Right atrium auricular region (tissue), 2 donors: Measurements from ENCODE around the gene CLK3. TPM values are rescaled to one million over a fixed set of nuclear protein-coding genes. Genes with fewer than 3 reads are reported as not detected.

Experiments used
- DNase-seq: peaks from one replicate; pipeline ENCODE4 v3.0.0-alpha.2; 2019; ENCODE audit warnings: low spot score
- H3K27ac ChIP-seq, 2 donors: fragments of 200-600 bp; sonication (generic); 1 replicate in 1 of 2; 2 replicates in 1 of 2; pipeline ENCODE4 v1.5.1; 2016 to 2019
- H3K27me3 ChIP-seq, 2 donors: fragments of 200-600 bp; sonication (generic); one replicate each; pipeline versions ENCODE4 v1.5.1 to v1.6.0; 2017 to 2019
- H3K36me3 ChIP-seq: fragments of 200-600 bp; sonication (generic); one replicate; pipeline ENCODE4 v1.5.1; 2016
- H3K4me1 ChIP-seq, 2 donors: fragments of 200-600 bp; sonication (generic); one replicate each; pipeline versions ENCODE4 v1.5.1 to v1.6.0; 2017 to 2019
- H3K4me3 ChIP-seq, 2 donors: fragments of 200-600 bp; sonication (generic); 1 replicate in 1 of 2; 2 replicates in 1 of 2; pipeline ENCODE4 v1.5.1; 2017 to 2019; ENCODE audit warnings: mild to moderate bottlenecking in 1 of 2, moderate library complexity in 1 of 2
- H3K9me3 ChIP-seq, 2 donors: fragments of 200-600 bp; sonication (generic); one replicate each; pipeline ENCODE4 v1.5.1; 2019
- total RNA-seq, 2 donors: library from RNA; depleted of rRNA; stranded (reverse); fragments of >200 nt; gene quantifications; one replicate each; pipeline ENCODE4 v1.1.0, GENCODE V29; 2016
- TF ChIP-seq, protein P1 (sequence below), 2 donors: fragments of 200-600 bp; sonication (generic); IDR thresholded peaks; one replicate each; pipeline ENCODE4 v1.5.1; 2019; ENCODE audit warnings: antibody characterized with exemption in 2 of 2

CLK3 gene
- total RNA-seq, 2 donors from 2014 or later = 52.8 to 59.2 TPM

DNA sequence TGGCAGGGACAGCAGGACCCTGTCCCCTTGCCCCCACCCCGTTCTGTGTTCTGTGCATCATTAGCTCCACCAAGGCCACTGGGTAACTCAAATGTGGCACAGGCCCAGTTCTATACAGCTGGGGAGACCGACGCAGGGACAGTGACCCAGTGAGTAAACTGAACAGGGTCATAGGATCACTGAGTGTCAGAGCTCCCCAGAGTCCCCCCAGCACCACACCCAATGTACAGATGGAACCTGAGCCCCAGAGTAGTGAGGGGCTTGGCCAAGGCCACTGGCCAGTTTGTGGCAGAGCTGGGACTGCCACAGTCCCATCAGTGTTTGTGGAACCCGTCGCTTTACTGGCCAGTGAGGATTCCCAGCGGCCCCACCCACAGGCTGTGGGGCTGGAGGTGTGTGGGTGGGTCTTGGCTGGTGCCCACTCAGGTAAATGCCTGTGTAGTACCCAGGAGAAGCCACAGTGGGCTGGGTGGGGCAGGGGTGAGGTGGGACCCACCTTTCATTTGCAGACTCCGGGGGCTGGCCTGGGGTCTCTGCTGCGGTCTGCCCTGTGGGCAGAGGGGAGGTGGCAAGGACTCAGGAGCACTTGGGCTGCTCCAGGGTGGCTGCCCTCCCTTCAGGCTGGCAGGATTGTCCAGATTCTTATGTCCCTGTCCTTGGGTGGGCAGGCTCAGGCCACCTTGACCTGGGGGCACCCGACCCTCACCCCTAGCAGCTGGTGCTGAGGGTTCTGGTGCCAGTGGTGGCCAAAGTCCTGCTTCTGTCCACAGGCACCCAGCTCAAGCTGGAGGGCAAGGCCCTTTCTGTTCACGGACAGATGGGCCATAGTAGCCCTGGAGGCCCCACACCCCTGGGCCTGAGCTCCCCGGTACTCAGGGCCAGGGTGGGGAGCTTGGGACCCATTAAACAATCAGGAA lies 11.6 kb upstream of the CLK3 start:
- no peaks in the 10 kb centered on the region for H3K9me3 ChIP-seq
- no peak overlapping the region for H3K4me3 ChIP-seq
- no peaks in the 10 kb centered on the region for H3K27me3 ChIP-seq
- TF ChIP-seq, protein P1, sequence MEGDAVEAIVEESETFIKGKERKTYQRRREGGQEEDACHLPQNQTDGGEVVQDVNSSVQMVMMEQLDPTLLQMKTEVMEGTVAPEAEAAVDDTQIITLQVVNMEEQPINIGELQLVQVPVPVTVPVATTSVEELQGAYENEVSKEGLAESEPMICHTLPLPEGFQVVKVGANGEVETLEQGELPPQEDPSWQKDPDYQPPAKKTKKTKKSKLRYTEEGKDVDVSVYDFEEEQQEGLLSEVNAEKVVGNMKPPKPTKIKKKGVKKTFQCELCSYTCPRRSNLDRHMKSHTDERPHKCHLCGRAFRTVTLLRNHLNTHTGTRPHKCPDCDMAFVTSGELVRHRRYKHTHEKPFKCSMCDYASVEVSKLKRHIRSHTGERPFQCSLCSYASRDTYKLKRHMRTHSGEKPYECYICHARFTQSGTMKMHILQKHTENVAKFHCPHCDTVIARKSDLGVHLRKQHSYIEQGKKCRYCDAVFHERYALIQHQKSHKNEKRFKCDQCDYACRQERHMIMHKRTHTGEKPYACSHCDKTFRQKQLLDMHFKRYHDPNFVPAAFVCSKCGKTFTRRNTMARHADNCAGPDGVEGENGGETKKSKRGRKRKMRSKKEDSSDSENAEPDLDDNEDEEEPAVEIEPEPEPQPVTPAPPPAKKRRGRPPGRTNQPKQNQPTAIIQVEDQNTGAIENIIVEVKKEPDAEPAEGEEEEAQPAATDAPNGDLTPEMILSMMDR (IDR thresholded peaks at IDR 0.05) = no peak
- no peak for DNase-seq
- peaks cover 0 to 15% of the 10 kb centered on the region in 2 donors for H3K4me1 ChIP-seq
- no peak overlapping the region for H3K27ac ChIP-seq
- H3K36me3 ChIP-seq = no peaks in the 10 kb centered on the region

DNA sequence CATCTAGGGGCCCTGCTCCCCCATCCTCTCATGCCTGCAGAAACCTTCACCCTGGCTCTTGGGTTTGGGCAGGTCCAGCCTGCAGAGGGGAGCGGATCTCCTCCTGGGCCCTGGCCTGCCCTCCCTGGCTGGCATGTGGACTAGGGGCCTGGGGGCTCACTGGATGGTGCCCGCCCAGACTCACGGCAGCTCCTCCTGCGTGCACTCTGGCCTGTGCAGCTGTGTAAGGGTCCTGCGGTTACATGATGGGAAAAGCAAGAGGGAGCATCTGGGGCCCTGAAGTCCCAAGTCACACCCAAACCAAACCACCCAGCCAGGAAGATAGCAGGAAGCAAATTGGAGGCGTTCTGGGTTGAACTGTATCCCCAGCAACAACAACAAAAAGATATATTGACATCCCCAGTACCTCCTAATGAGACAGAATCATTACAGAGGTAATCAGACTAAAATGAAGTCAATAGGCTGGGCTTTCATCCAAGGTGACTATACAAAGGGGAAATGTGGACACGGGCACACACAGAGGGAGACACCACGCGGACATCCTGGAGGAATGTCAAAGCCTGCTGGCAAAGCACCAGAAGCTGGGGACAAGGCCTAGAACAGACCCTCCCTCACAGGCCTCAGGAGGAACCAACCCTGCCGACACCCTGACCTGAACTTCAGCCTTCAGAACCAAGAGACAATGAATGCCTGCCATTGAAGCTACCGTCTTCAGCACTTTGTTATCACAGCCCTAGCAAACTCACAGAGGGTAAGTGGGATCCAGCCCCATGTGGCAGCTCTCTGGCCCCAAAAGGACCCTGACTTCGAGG lies 10.4 kb upstream of the CLK3 start:
- Histone ChIP-seq H3K9me3 (no peaks in the 10 kb centered on the region), H3K27me3 (no peaks in the 10 kb centered on the region), H3K27ac (no peak overlapping the region), H3K36me3 (no peaks in the 10 kb centered on the region), H3K4me3 (no peak overlapping the region), H3K4me1 (peaks cover 0 to 7% of the 10 kb centered on the region in 2 donors)
- TF ChIP-seq, protein P1 (IDR thresholded peaks at IDR 0.05) = no peak
- DNase-seq = no peak

DNA sequence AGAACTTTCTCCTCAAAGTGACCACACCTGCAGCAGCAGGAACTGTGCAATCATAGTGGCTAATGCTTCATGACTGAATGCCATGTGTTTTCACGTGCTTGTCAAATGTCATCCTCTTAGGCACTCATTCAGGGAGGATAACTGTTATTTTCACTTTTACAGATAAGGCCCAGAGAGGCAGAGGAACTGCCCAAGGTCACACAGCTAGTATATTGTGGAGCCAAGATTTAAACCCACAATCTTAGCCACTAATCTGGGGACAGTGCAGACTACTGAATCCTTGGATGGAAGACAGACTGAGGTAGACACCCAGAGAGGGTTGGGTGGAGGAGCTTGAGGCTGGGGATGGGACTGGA lies 9.9 kb upstream of the CLK3 start:
- Histone ChIP-seq H3K27me3 (no peaks in the 10 kb centered on the region), H3K36me3 (no peaks in the 10 kb centered on the region), H3K4me3 (no peak overlapping the region), H3K9me3 (no peaks in the 10 kb centered on the region), H3K4me1 (peaks cover 0 to 13% of the 10 kb centered on the region in 2 donors), H3K27ac (no peak overlapping the region)
- DNase-seq = no peak
- TF ChIP-seq, protein P1 (IDR thresholded peaks at IDR 0.05) = no peak

DNA sequence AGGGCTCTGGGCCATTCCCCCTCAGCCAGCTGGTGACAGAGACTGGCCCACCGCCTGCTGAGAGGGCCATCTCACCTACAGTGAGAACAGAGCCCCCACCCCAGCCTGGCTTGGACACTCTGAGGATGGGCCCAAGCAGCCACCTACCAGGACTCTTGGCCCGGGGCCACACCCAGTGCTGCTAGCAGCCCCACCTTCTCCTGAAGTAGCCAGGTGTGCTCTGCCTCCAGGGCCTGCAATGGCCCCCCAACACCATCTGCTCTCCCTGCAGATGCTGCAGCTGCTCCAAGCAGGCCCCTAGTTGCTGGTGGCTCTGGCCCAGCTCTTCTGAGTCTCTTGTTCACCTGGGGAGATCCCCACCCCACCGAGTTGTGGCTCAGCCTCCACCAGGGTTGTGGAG lies 6.8 kb upstream of the CLK3 start:
- no peaks in the 10 kb centered on the region for H3K27me3 ChIP-seq
- peaks cover 0 to 21% of the 10 kb centered on the region in 2 donors for H3K4me1 ChIP-seq
- no peaks in the 10 kb centered on the region for H3K36me3 ChIP-seq
- no peak overlapping the region for H3K27ac ChIP-seq
- TF ChIP-seq, protein P1 (IDR thresholded peaks at IDR 0.05) = no peak
- DNase-seq = no peak
- no peaks in the 10 kb centered on the region for H3K9me3 ChIP-seq
- H3K4me3 ChIP-seq = no peak overlapping the region

DNA sequence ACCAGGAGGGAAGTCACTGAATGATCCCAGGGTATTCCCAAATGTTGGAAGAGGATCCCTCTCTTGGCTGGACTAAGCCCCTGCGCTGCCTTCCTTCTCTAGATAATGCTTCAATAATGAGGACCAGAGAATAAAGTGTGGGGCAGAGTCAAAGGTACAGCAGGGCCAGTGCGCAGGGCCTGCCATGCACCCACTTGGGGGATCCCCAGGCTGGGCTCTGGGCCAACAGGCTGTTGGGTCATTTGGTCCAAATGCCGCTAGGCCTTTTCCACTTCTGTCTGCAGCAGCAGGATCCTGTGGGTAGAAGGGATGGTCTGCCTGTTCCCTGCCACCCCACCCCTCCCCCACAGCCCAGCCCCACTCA lies 5.7 kb upstream of the CLK3 start:
- Histone ChIP-seq H3K36me3 (no peaks in the 10 kb centered on the region), H3K27me3 (no peaks in the 10 kb centered on the region), H3K4me3 (no peak overlapping the region), H3K4me1 (peaks cover 0 to 23% of the 10 kb centered on the region in 2 donors), H3K27ac (no peak overlapping the region), H3K9me3 (no peaks in the 10 kb centered on the region)
- no peak for DNase-seq
- TF ChIP-seq, protein P1 (IDR thresholded peaks at IDR 0.05) = no peak
